Medulla oblongata (tissue), 1 donor: ENCODE measurements around the gene OR52B2.
"Not testable (repeated sequence)": the region's sequence is repeated elsewhere in the genome, so short reads cannot be mapped to it uniquely, and the experiment has no call there.

Experiments
- DNase-seq: peaks from one replicate; pipeline ENCODE4 v3.0.0-alpha.2; 2015; ENCODE audit errors: extremely low spot score

The OR52B2 gene

GRCh38 chr11:6152126-6152525 lies 18.0 kb downstream of the OR52B2 start:
- no peak for DNase-seq

GRCh38 chr11:6151117-6151516 lies 19.0 kb downstream of the OR52B2 start:
- DNase-seq: no peak

- DNase-seq: not testable (repeated sequence)
Measured at GRCh38 chr11:6143737-6144136, 26.4 kb downstream of the OR52B2 start.

GRCh38 chr11:6142936-6143335 lies 27.2 kb downstream of the OR52B2 start:
- no peak for DNase-seq

- DNase-seq: not testable (repeated sequence)
Measured at GRCh38 chr11:6135936-6136335, 34.2 kb downstream of the OR52B2 start.

GRCh38 chr11:6132431-6132830 lies 37.7 kb downstream of the OR52B2 start:
- DNase-seq: no peak

- peak; percentile 9 for DNase-seq
Measured at GRCh38 chr11:6129635-6130034, 40.5 kb downstream of the OR52B2 start.

- DNase-seq: no peak
Measured at GRCh38 chr11:6129011-6129410, 41.1 kb downstream of the OR52B2 start.

- DNase-seq: no peak
Measured at GRCh38 chr11:6127881-6128280, 42.2 kb downstream of the OR52B2 start.

- DNase-seq: no peak
Measured at GRCh38 chr11:6124245-6124644, 45.9 kb downstream of the OR52B2 start.
